ENCODE results near the gene RNU6-8.
A peak's percentile ranks its signal among the peaks of the same experiment; 100 is the strongest.

The RNU6-8 gene

GRCh38 chr14:32202491-32202997 lies 525 bp downstream of the RNU6-8 start:
- peak; percentile 29 for DNase-seq

- peak; percentile 65 for DNase-seq
These were observed 1.1 kb downstream of the RNU6-8 start, which contains the start of gene RNU6-7 for GRCh38 chr14:32201816-32202490. Gene RNU6-7, plus strand, starts transcription at chr14:32202045.

GRCh38 chr14:32201193-32201815 lies 1.8 kb downstream of the RNU6-8 start:
- DNase-seq, result peak; percentile 88

- DNase-seq, result no peak
These were observed 2.5 kb downstream of the RNU6-8 start for GRCh38 chr14:32200368-32201192.

- DNase-seq, result no peak
These were observed 5.2 kb downstream of the RNU6-8 start for GRCh38 chr14:32197919-32198318.

- no peak for DNase-seq
These were observed 7.4 kb downstream of the RNU6-8 start for GRCh38 chr14:32195636-32196035.

- no peak for DNase-seq
These were observed 9.5 kb downstream of the RNU6-8 start for GRCh38 chr14:32193532-32193931.

GRCh38 chr14:32192712-32193373 lies 10.2 kb downstream of the RNU6-8 start:
- DNase-seq, result no peak

- DNase-seq, result no peak
These were observed 12.4 kb downstream of the RNU6-8 start for GRCh38 chr14:32190673-32191072.

- no peak for DNase-seq
These were observed 13.3 kb downstream of the RNU6-8 start for GRCh38 chr14:32189811-32190210.

- DNase-seq, result no peak
These were observed 16.8 kb downstream of the RNU6-8 start for GRCh38 chr14:32186248-32186647.

- DNase-seq, result no peak
These were observed 18.0 kb downstream of the RNU6-8 start for GRCh38 chr14:32185097-32185496.

GRCh38 chr14:32183151-32184058 lies 19.7 kb downstream of the RNU6-8 start:
- DNase-seq, result no peak

GRCh38 chr14:32171469-32171868 lies 31.6 kb downstream of the RNU6-8 start:
- no peak for DNase-seq

- no peak for DNase-seq
These were observed 33.9 kb downstream of the RNU6-8 start for GRCh38 chr14:32169191-32169590.

- DNase-seq, result no peak
These were observed 35.2 kb downstream of the RNU6-8 start for GRCh38 chr14:32167907-32168306.

GRCh38 chr14:32166924-32167323 lies 36.1 kb downstream of the RNU6-8 start:
- DNase-seq, result no peak

- DNase-seq, result no peak
These were observed 37.0 kb downstream of the RNU6-8 start for GRCh38 chr14:32166029-32166428.
